ENCODE results near the gene SCD5.

SCD5 gene

DNA sequence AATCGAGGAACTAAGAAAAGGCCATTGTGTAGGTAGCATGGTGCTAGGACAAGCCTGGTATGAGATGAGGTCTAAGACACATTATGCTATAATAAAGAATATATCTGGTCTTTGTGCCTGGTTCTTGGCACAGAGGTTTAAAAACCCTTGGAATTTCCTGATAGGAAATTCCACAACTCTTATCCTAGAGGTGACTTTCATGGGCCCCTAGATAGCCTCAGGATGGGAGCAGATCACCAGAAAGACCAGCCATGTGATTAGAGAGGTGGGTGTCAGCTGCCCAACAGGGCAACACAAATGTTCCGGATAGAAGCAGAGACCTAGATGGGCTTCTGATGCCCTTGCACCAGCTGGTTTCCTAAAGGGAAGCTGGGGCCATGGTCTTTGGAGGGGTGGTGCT, 107.2 kb downstream of the SCD5 start:
- no peak for DNase-seq (ENCODE audit: low spot score)

GRCh38 chr4:82688091-82688795, 110.4 kb downstream of the SCD5 start:
- no peak for DNase-seq (ENCODE audit: low spot score)

- no peak for DNase-seq (ENCODE audit: low spot score)
Observed at GRCh38 chr4:82687531-82687930, 111.1 kb downstream of the SCD5 start.

DNA sequence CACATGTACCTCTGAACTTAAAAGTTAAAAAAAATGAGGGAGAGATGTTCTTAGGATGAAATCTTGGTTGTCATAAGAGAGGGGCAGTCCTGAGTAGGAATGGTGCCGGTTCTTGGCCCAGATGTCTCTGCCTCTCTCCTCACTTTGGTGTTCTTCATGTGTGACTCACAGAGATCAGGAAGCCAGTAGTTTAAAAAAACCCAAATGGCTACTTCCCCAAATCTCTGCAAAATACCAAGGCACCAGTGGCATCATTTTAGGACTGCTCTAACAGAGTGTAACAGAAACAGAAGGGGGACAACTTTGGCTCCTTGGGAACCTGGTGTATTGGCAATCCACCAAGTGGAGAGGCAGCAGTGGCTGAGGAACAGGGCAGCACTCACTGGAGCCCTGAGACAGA, 116.8 kb downstream of the SCD5 start:
- no peak for DNase-seq (ENCODE audit: low spot score)

DNA sequence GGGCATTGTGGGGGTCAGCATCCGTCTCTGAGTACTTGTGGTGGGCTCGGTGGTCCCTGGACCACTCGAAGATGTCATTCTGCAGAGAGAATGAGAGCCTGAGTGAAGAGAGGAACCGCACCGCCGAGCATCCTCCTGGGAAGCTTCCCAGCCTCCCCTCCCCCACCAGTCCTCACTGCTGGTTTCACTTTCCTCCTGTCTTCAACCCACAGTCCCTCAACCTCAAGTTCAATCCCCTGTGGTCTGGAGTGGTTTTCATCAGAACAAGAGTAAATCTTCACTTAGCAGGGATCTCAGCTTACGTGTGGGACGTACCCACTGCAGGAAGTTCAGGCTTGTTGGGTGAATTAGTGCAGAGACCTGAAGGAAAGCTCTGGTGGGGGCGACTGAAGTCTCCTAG, 117.8 kb downstream of the SCD5 start:
- DNase-seq (ENCODE audit: low spot score), result no peak

GRCh38 chr4:82679531-82679930, 119.1 kb downstream of the SCD5 start:
- no peak for DNase-seq (ENCODE audit: low spot score)

GRCh38 chr4:82678051-82678450, 120.5 kb downstream of the SCD5 start:
- no peak for DNase-seq (ENCODE audit: low spot score)

DNA sequence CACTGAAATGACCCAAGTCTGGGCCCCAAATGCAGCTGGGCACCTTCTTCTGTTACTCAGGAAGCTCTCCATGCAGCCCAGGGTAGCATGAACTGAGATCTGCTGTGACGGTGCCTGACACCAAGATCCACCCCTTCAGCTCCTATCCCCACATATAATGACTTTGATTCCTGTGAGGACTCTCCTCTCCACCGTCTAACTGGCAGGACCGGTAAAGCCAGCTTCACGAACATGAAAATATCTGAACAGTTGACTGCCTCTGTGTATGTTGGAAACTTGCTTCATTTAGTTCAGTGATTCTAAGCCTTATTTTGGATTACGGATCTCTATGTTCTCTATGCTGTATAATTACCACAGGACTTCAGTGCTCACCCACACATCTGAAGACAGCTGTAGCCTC, 121.3 kb downstream of the SCD5 start:
- no peak for DNase-seq (ENCODE audit: low spot score)

- DNase-seq (ENCODE audit: low spot score), result no peak
Observed at GRCh38 chr4:82667761-82668480, 130.7 kb downstream of the SCD5 start.

- DNase-seq (ENCODE audit: low spot score), result no peak
Observed at GRCh38 chr4:82666970-82667665, 131.5 kb downstream of the SCD5 start.

DNA sequence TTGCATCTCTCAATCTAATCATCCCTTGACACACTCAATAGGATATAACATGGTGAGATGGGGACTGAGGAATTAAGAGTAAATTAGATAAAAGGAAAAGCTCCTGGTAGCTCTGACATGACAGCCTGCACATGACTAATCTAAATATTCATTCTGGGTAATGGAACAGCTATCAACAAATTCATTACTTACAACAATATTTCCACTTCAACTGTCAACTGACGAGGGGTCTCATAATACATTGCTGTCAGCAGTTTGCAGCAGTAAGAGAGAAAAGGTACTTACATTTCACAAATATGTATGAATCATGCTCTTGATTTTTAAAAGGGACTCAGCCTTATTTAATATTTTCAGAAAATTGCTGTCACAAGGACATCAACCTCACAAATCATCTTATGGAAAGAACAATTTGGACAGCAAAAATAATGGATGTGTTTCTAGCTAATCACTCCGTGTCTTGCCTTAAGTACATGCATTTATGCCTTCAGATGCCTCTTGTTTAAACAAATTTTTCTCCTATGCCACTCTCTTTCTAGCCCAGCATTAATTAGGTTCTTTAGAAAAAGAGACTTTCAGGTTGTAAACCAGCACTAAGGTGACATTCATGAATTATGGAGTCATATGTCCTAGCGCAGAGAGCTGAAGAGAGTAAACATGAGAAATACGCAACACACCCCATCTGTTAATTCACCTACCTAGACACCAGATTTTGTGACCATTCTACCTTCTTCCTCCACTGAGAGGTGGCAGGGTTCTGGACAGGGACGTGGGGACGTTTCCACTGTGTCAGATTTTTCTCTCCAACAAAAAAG, 137.2 kb downstream of the SCD5 start:
- DNase-seq (ENCODE audit: low spot score), result no peak

GRCh38 chr4:82652062-82652461, 146.5 kb downstream of the SCD5 start:
- DNase-seq (ENCODE audit: low spot score), result peak; percentile 42

GRCh38 chr4:82650868-82651267, 147.7 kb downstream of the SCD5 start:
- DNase-seq (ENCODE audit: low spot score), result no peak

- DNase-seq (ENCODE audit: low spot score), result peak; percentile 30
Observed at GRCh38 chr4:82648356-82648755, 150.2 kb downstream of the SCD5 start.

GRCh38 chr4:82645936-82646565, 152.5 kb downstream of the SCD5 start:
- peak; percentile 23 for DNase-seq (ENCODE audit: low spot score)

GRCh38 chr4:82644734-82645126, 153.9 kb downstream of the SCD5 start:
- no peak for DNase-seq (ENCODE audit: low spot score)

- peak; percentile 94 for DNase-seq (ENCODE audit: low spot score)
Observed at GRCh38 chr4:82643994-82644733, 154.4 kb downstream of the SCD5 start.

DNA sequence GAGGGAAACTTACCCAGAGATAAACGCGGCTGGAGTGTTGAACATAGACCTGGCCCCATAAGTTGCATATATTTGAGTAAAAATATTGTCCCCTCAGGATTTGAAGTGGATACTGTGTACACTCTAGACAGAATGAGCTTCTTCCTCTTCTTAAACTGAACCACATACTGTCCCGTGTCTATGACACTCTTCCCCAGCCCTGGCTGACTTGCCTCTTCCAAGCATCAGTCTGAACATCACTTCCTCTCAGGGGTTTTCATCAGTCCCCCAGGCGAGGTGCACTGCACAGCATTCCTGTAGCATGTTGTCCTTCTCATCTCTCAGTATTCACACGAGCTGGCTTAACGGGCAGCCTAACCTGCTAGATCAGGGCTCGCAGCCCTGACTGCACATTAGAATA, 156.3 kb downstream of the SCD5 start:
- no peak for DNase-seq (ENCODE audit: low spot score)

GRCh38 chr4:82640540-82640939, 158.1 kb downstream of the SCD5 start:
- DNase-seq (ENCODE audit: low spot score), result no peak

GRCh38 chr4:82639971-82640370, 158.6 kb downstream of the SCD5 start:
- DNase-seq (ENCODE audit: low spot score), result no peak

DNA sequence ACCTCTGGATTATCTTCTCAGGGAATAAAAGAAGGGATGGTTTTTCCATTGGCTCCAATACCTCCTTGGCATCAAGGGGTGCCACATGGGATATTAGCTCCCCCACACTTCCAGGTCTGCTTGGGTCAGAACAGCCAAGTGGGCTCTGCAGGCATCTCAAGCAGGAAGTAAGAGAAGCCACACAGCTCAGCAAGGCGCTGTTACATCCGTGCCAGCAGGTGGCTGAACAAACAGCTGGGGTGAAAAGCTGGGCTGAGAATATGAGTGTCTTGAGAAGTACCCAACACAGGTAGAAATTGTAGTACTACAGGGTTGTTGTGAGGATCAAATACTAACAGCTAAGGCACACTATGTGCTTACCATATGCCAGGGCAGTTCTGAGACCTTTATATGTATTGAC, 160.1 kb downstream of the SCD5 start:
- DNase-seq (ENCODE audit: low spot score), result no peak
